Ishikawa (cell line): ENCODE measurements around the gene LAMC3.

ENCODE experiments used
- CEBPB ChIP-seq: IDR thresholded peaks from 2 replicates; pipeline ENCODE4 v1.6.1; 2012
- CREB1 ChIP-seq: IDR thresholded peaks from 2 replicates; pipeline ENCODE4 v1.6.1; 2012; ENCODE audit warnings: low read depth
- EGR1 ChIP-seq: IDR thresholded peaks from 2 replicates; pipeline ENCODE4 v1.6.1; 2012
- EP300 ChIP-seq: IDR thresholded peaks from 2 replicates; pipeline ENCODE4 v1.6.1; 2012; ENCODE audit warnings: borderline replicate concordance
- FOXM1 ChIP-seq: IDR thresholded peaks from 2 replicates; pipeline ENCODE4 v1.6.1; 2012; ENCODE audit warnings: low read depth, borderline replicate concordance
- NFIC ChIP-seq: IDR thresholded peaks from 2 replicates; pipeline ENCODE4 v1.6.1; 2012
- RAD21 ChIP-seq: IDR thresholded peaks from 2 replicates; pipeline ENCODE4 v1.6.1; 2012; ENCODE audit warnings: low read depth
- TAF1 ChIP-seq: IDR thresholded peaks from 2 replicates; pipeline ENCODE4 v1.6.1; 2012; ENCODE audit warnings: low read depth, mild to moderate bottlenecking
- TCF12 ChIP-seq: IDR thresholded peaks from 2 replicates; pipeline ENCODE4 v1.6.1; 2012; ENCODE audit warnings: low read depth
- TEAD4 ChIP-seq: IDR thresholded peaks from 2 replicates; pipeline ENCODE4 v1.6.1; 2012
- YY1 ChIP-seq: IDR thresholded peaks from 2 replicates; pipeline ENCODE4 v1.6.1; 2012; ENCODE audit warnings: low read depth
- ZBTB7A ChIP-seq: IDR thresholded peaks from 2 replicates; pipeline ENCODE4 v1.6.1; 2012; ENCODE audit warnings: low read depth
- TF ChIP-seq, protein P1 (sequence below): IDR thresholded peaks from 2 replicates; pipeline ENCODE4 v1.6.1; 2012
- TF ChIP-seq, protein P2 (sequence below): IDR thresholded peaks from 2 replicates; pipeline ENCODE4 v1.6.1; 2012
- TF ChIP-seq, protein P3 (sequence below): IDR thresholded peaks from 2 replicates; pipeline ENCODE4 v1.6.1; 2012; ENCODE audit warnings: low read depth, mild to moderate bottlenecking

LAMC3 gene

DNA sequence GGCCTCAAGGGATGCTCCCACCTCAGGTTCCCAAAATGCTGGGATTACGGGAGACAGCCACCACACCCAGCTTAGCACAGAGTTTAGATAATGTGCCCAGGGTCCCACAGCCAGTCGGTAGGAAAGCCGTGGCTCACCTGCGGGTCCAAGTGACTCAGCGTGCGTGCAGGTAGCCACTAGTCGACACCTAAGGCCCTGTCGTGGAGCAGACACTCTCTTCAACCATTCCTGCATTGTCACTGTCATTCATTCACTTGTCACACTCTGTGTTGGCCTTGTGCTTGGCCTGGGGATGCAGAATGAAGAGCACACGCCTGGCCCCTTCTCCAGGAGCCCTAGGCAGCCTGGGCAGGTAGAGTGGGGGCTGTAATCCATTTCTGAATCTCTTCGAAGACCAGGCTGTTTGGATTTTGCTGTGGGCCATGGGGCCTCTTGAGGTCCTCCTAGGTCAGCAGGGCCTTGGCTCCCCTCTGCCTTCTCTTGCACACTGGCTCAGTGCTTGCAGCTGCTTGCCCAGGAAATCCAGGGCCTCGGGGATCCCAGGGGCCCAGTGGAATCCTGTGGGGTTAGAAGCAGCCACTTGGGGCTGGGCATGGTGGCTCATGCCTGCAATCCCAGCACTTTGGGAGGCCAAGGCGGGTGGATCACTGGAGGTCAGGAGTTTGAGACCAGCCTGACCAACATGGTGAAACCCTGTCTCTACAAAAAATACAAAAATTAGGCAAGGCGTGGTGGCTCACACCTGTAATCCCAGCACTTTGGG lies 81.2 kb downstream of the LAMC3 start:
- TF ChIP-seq YY1 (no peak), FOXM1 (no peak), TEAD4 (no peak), EGR1 (no peak), RAD21 (no peak), NFIC (no peak), TCF12 (no peak), TAF1 (no peak), ZBTB7A (no peak), EP300 (no peak), CREB1 (no peak), CEBPB (no peak)
- TF ChIP-seq, protein P1, sequence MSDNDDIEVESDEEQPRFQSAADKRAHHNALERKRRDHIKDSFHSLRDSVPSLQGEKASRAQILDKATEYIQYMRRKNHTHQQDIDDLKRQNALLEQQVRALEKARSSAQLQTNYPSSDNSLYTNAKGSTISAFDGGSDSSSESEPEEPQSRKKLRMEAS, result no peak
- TF ChIP-seq, protein P2, sequence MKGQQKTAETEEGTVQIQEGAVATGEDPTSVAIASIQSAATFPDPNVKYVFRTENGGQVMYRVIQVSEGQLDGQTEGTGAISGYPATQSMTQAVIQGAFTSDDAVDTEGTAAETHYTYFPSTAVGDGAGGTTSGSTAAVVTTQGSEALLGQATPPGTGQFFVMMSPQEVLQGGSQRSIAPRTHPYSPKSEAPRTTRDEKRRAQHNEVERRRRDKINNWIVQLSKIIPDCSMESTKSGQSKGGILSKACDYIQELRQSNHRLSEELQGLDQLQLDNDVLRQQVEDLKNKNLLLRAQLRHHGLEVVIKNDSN, result no peak
- TF ChIP-seq, protein P3, sequence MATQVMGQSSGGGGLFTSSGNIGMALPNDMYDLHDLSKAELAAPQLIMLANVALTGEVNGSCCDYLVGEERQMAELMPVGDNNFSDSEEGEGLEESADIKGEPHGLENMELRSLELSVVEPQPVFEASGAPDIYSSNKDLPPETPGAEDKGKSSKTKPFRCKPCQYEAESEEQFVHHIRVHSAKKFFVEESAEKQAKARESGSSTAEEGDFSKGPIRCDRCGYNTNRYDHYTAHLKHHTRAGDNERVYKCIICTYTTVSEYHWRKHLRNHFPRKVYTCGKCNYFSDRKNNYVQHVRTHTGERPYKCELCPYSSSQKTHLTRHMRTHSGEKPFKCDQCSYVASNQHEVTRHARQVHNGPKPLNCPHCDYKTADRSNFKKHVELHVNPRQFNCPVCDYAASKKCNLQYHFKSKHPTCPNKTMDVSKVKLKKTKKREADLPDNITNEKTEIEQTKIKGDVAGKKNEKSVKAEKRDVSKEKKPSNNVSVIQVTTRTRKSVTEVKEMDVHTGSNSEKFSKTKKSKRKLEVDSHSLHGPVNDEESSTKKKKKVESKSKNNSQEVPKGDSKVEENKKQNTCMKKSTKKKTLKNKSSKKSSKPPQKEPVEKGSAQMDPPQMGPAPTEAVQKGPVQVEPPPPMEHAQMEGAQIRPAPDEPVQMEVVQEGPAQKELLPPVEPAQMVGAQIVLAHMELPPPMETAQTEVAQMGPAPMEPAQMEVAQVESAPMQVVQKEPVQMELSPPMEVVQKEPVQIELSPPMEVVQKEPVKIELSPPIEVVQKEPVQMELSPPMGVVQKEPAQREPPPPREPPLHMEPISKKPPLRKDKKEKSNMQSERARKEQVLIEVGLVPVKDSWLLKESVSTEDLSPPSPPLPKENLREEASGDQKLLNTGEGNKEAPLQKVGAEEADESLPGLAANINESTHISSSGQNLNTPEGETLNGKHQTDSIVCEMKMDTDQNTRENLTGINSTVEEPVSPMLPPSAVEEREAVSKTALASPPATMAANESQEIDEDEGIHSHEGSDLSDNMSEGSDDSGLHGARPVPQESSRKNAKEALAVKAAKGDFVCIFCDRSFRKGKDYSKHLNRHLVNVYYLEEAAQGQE, result no peak

DNA sequence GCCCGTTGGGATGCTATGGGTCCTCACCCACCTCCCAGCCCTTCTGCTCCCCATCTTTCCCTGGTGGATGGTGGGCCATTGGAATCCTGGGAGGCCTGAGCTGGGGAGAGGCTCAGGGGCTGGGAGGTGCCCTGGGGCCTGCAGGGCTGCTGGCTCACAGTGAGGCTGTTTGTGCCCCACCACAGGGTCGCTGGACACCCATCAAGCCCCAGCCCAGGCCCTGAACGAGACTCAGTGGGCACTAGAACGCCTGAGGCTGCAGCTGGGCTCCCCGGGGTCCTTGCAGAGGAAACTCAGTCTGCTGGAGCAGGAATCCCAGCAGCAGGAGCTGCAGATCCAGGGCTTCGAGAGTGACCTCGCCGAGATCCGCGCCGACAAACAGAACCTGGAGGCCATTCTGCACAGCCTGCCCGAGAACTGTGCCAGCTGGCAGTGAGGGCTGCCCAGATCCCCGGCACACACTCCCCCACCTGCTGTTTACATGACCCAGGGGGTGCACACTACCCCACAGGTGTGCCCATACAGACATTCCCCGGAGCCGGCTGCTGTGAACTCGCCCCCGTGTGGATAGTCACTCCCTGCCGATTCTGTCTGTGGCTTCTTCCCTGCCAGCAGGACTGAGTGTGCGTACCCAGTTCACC lies 82.5 kb downstream of the LAMC3 start:
- TF ChIP-seq TAF1 (no peak), TCF12 (no peak), ZBTB7A (no peak), RAD21 (no peak), YY1 (no peak), CREB1 (no peak), EP300 (no peak), NFIC (no peak), EGR1 (no peak), TEAD4 (no peak), CEBPB (no peak), FOXM1 (no peak)
- TF ChIP-seq, protein P2, result no peak
- TF ChIP-seq, protein P3, result no peak
- TF ChIP-seq, protein P1, result no peak

DNA sequence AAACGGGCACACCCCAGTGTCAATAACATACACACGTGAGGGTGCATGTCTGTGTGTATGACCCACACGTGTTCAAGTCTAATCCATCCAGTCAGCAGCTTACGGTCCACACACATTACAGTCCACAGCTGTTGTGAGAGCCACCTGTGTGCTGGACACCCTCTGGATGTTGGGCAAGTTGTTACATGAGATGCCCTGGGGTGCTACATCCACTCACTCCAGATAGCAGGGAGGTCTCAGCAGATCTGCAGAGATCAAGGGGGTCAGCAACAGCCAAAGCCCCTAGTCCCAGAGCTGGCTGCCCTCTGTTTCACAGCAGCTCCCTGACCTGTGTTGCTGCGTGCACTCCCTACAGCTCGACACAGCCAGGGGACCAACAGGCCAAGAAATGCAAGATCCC lies 83.1 kb downstream of the LAMC3 start:
- no peak for TF ChIP-seq TEAD4
- TF ChIP-seq TCF12, result no peak
- TF ChIP-seq, protein P2, result no peak
- TF ChIP-seq ZBTB7A, result no peak
- TF ChIP-seq, protein P3, result no peak
- TF ChIP-seq CREB1, result no peak
- TF ChIP-seq CEBPB, result no peak
- no peak for TF ChIP-seq NFIC
- TF ChIP-seq EP300, result no peak
- no peak for TF ChIP-seq TAF1
